Esophagus muscularis mucosa (tissue), 4 donors: ENCODE measurements around the gene GAREM2.

Source experiments
- EP300 ChIP-seq: sonication (generic); formaldehyde crosslinking; IDR thresholded peaks from one replicate; pipeline ENCODE4 v1.6.1; 2017; ENCODE audit warnings: antibody characterized with exemption
- POLR2A ChIP-seq: fragments of 450-650 bp; IDR thresholded peaks from one replicate; pipeline ENCODE4 v1.6.1; 2017; ENCODE audit warnings: antibody characterized with exemption, moderate library complexity, mild to moderate bottlenecking, low read depth
- TF ChIP-seq, protein P1 (sequence below), 3 experiments: fragments of 200-600 bp in 2 of 3; fragments of 450-650 bp in 1 of 3; sonication (generic) in 2 of 3; IDR thresholded peaks; one replicate each; pipeline ENCODE4 v1.5.1; 2017 to 2019; ENCODE audit warnings: antibody characterized with exemption in 3 of 3, mild to moderate bottlenecking in 2 of 3, moderate library complexity in 1 of 3

DNA sequence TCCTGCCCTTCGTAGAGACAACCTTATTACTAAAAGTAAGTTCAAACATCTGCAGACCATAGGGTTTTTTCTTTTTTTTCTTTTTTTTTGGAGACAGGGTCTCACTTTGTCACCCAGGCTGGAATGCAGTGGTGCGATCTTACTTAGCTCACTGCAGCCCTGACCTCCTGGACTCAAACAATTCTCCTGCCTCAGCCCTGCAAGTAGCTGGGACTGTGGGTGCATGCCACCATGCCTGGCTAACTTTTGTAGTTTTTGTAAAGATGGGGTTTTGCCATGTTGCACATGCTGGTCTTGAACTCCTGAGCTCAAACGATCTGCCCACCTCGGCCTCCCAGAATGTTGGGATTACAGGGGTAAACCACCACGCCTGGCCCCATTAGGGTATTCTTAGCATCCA, 39.1 kb downstream of the GAREM2 start:
- TF ChIP-seq, protein P1, sequence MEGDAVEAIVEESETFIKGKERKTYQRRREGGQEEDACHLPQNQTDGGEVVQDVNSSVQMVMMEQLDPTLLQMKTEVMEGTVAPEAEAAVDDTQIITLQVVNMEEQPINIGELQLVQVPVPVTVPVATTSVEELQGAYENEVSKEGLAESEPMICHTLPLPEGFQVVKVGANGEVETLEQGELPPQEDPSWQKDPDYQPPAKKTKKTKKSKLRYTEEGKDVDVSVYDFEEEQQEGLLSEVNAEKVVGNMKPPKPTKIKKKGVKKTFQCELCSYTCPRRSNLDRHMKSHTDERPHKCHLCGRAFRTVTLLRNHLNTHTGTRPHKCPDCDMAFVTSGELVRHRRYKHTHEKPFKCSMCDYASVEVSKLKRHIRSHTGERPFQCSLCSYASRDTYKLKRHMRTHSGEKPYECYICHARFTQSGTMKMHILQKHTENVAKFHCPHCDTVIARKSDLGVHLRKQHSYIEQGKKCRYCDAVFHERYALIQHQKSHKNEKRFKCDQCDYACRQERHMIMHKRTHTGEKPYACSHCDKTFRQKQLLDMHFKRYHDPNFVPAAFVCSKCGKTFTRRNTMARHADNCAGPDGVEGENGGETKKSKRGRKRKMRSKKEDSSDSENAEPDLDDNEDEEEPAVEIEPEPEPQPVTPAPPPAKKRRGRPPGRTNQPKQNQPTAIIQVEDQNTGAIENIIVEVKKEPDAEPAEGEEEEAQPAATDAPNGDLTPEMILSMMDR (IDR thresholded peaks at IDR 0.05): no peak
- TF ChIP-seq POLR2A: no peak
- TF ChIP-seq EP300: no peak
